HFFc6 (cell line): ENCODE results near the gene PALS2. TPM values are rescaled to one million over a fixed set of nuclear protein-coding genes. Genes with fewer than 3 reads are reported as not detected.
A peak's percentile ranks its signal among the peaks of the same experiment; 100 is the strongest.

Experiments used
- DNase-seq: peaks from one replicate; pipeline ENCODE4 v3.0.0-alpha.2; 2018
- H3K27ac Mint-ChIP-seq: 2 replicates; pipeline ENCODE4 v1.8.0; 2020; ENCODE audit warnings: mild to moderate bottlenecking, mixed read lengths
- H3K27me3 Mint-ChIP-seq: 2 replicates; pipeline ENCODE4 v1.8.0; 2021; ENCODE audit warnings: mild to moderate bottlenecking, moderate library complexity, mixed read lengths; ENCODE audit not compliant: insufficient read depth
- H3K36me3 Mint-ChIP-seq: 2 replicates; pipeline ENCODE4 v1.8.0; 2021; ENCODE audit warnings: low read depth, mixed read lengths
- H3K4me1 Mint-ChIP-seq: 2 replicates; pipeline ENCODE4 v1.8.0; 2020; ENCODE audit warnings: low read depth, mixed read lengths
- H3K4me3 Mint-ChIP-seq: 2 replicates; pipeline ENCODE4 v1.8.0; 2020; ENCODE audit warnings: mild to moderate bottlenecking, moderate library complexity, mixed read lengths
- H3K9me3 Mint-ChIP-seq: 2 replicates; pipeline ENCODE4 v1.8.0; 2020; ENCODE audit warnings: mild to moderate bottlenecking, mixed read lengths
- CTCF ChIP-seq: fragments of 200-600 bp; sonication (generic); IDR thresholded peaks from 2 replicates; pipeline ENCODE4 v1.5.0; 2021; ENCODE audit warnings: antibody characterized with exemption, mild to moderate bottlenecking
- total RNA-seq, 6 experiments: library from RNA; stranded (reverse); fragmentation: NEBNext Ultra II Directional; extraction: Animal tissue kit (Norgen Biotek cat#: 25700); gene quantifications; 2 replicates in 1 of 6; 3 replicates in 5 of 6; pipeline ENCODE4 v1.2.3, GENCODE V29; 2021

The PALS2 gene
- total RNA-seq, 6 experiments from 2014 or later = 13.8 to 28.5 (median 20.1) TPM

GRCh38 chr7:24587853-24588252 is 14.6 kb downstream of the PALS2 start:
- peak; percentile 62 for TF ChIP-seq CTCF
- no peak overlapping the region for H3K4me3 Mint-ChIP-seq
- no peak for DNase-seq
- no peak overlapping the region for H3K27ac Mint-ChIP-seq
- H3K4me1 Mint-ChIP-seq = no peaks in the 10 kb centered on the region
- H3K36me3 Mint-ChIP-seq = no peaks in the 10 kb centered on the region
- H3K27me3 Mint-ChIP-seq = no peaks in the 10 kb centered on the region
- H3K9me3 Mint-ChIP-seq = no peaks in the 10 kb centered on the region

- H3K27ac Mint-ChIP-seq = no peak overlapping the region
- no peak for TF ChIP-seq CTCF
- H3K27me3 Mint-ChIP-seq = no peaks in the 10 kb centered on the region
- H3K4me3 Mint-ChIP-seq = no peak overlapping the region
- H3K4me1 Mint-ChIP-seq = no peaks in the 10 kb centered on the region
- H3K9me3 Mint-ChIP-seq = no peaks in the 10 kb centered on the region
- H3K36me3 Mint-ChIP-seq = peaks cover 4% of the 10 kb centered on the region; the same call in 1 of the 2 replicates
- no peak for DNase-seq
Measured at GRCh38 chr7:24591152-24591551, 17.9 kb downstream of the PALS2 start.

- no peaks in the 10 kb centered on the region for H3K4me1 Mint-ChIP-seq
- no peak overlapping the region for H3K27ac Mint-ChIP-seq
- DNase-seq = no peak
- H3K9me3 Mint-ChIP-seq = no peaks in the 10 kb centered on the region
- H3K4me3 Mint-ChIP-seq = no peak overlapping the region
- H3K27me3 Mint-ChIP-seq = no peaks in the 10 kb centered on the region
- H3K36me3 Mint-ChIP-seq = peaks cover 4% of the 10 kb centered on the region; the same call in 1 of the 2 replicates
- no peak for TF ChIP-seq CTCF
Measured at GRCh38 chr7:24595671-24596418, 22.6 kb downstream of the PALS2 start.

GRCh38 chr7:24597014-24597413 is 23.8 kb downstream of the PALS2 start:
- peaks cover 4% of the 10 kb centered on the region; the same call in 1 of the 2 replicates for H3K36me3 Mint-ChIP-seq
- no peak overlapping the region for H3K4me3 Mint-ChIP-seq
- DNase-seq = no peak
- no peak for TF ChIP-seq CTCF
- no peaks in the 10 kb centered on the region for H3K9me3 Mint-ChIP-seq
- H3K4me1 Mint-ChIP-seq = no peaks in the 10 kb centered on the region
- no peaks in the 10 kb centered on the region; the same call in 1 of the 2 replicates for H3K27me3 Mint-ChIP-seq
- H3K27ac Mint-ChIP-seq = no peak overlapping the region

- no peak for TF ChIP-seq CTCF
- no peak for DNase-seq
- H3K36me3 Mint-ChIP-seq = peaks cover 10% of the 10 kb centered on the region; the same call in 1 of the 2 replicates
- H3K27ac Mint-ChIP-seq = no peak overlapping the region
- H3K4me1 Mint-ChIP-seq = no peaks in the 10 kb centered on the region
- H3K9me3 Mint-ChIP-seq = no peaks in the 10 kb centered on the region; the same call in 1 of the 2 replicates
- H3K27me3 Mint-ChIP-seq = no peaks in the 10 kb centered on the region; the same call in 1 of the 2 replicates
- H3K4me3 Mint-ChIP-seq = no peak overlapping the region
Measured at GRCh38 chr7:24601600-24601999, 28.3 kb downstream of the PALS2 start.
